ENCODE measurements around the gene SLC35B3.
"Not testable (repeated sequence)": the region's sequence is repeated elsewhere in the genome, so short reads cannot be mapped to it uniquely, and the experiment has no call there.

The SLC35B3 gene

DNA sequence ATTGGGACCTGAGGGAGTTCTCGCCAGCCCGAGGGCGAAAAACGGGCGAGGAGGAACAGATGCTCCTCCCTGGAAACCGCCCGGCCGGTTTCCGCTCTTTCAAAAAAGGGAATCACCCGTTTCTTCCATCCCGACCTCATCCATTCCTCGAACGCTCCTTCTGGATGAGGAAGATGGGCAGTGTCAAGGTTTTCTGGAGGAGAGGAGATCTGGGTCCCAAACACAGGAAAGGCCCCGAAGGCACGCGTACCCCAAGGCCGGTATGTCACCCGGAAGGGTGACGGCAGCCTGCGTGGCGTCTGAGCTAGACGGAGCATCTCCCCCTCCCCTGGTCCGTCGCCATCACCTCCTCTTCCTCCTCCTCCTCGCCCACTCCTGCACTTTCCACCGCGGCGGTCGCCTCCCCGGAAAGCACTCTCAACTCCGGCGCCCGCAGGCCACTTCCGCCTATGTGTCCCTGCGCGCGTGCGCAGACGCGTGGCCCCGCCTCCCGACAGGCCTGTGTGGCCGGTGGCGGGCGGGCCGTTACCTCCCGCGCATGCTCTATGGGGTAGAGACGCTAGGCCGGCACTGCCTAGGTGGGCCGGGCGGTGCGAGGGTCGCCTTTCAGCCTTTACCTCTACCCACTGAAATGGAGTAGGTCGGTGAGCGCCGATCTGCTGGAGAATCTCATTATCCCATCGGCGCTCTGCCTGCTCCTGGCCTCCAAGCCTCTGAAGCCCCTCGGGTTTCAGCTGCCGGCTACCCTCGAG lies at the start of gene SLC35B3:
Gene SLC35B3 (minus strand): TSS at position 453 of the 752 bp plus-strand sequence.
- DNase-seq (ENCODE audit: low spot score) = peak; percentile 59

DNA sequence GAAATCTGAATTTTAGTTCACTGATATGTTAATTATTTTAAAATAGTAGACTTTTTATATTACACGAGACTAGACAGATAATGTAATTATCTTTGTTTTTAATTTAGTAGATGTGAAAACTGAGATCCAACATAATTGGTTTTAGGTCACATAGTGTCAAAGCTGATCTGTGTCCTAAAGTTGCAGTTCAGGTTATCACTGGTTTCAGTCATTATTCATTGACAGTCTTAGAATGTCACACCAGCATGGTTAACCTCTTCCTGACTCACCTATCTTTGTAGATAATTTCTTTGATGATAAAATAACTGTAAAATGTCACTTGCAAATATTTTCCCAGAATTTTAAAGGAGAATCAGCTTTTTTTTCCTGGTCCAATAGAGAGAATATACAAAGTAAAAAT lies 48.3 kb upstream of the SLC35B3 start:
- DNase-seq (ENCODE audit: low spot score) = no peak

DNA sequence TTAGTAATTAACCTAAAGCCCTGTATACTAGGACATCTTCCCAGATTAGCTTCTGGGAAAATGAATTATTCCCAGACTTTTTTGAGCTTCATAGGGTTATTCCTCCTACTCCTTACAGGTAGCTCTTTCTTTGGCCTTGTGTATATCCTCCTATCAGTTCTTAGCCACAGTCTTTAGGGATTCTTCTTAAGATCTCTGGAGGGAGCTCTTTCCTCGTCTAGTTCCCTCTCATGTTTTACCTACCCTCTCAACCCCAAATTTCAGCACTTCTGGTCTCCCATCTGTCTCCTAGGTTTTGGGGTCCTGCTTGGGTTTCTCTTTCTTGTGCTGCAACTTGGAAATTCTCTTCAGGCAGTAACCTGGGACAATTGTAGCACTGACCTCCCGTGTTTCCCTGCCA lies 46.4 kb upstream of the SLC35B3 start:
- DNase-seq (ENCODE audit: low spot score) = no peak

DNA sequence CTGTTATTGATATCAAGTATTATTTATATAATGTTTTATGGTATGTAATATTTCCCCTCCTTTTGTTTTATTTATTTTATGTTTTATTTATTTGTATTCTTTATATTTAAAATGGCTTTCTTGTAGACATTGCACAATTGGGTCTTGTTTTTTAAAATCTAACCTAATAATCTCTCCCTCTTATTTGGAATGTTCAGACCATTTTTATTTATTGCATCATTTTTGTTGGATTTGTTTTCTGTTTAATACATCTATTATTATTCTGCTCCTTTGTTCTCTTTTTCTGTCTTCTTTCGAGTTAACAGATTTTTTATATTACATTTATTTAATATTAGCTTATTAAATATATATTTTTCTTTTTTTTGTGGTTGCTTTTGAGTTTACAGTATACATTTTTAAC lies 43.1 kb upstream of the SLC35B3 start:
- no peak for DNase-seq (ENCODE audit: low spot score)

DNA sequence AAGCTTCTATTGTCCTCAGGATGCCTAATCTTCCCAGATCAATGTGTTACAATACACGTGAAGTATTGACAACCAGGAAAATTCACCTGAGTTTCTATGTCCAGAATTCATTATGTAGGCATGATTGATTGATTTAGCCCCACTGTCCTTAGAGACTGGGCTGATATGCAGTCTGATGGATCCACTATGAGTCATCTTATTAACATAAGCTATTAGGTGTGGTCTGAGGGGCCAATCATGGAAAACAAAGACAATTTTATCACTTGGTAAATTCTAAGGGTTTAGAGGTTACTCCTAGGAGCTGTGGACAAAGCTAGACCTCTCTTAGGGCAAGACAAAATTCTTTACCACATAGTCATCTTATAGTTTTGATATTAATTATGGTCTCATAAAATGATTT lies 41.3 kb upstream of the SLC35B3 start:
- no peak for DNase-seq (ENCODE audit: low spot score)

DNA sequence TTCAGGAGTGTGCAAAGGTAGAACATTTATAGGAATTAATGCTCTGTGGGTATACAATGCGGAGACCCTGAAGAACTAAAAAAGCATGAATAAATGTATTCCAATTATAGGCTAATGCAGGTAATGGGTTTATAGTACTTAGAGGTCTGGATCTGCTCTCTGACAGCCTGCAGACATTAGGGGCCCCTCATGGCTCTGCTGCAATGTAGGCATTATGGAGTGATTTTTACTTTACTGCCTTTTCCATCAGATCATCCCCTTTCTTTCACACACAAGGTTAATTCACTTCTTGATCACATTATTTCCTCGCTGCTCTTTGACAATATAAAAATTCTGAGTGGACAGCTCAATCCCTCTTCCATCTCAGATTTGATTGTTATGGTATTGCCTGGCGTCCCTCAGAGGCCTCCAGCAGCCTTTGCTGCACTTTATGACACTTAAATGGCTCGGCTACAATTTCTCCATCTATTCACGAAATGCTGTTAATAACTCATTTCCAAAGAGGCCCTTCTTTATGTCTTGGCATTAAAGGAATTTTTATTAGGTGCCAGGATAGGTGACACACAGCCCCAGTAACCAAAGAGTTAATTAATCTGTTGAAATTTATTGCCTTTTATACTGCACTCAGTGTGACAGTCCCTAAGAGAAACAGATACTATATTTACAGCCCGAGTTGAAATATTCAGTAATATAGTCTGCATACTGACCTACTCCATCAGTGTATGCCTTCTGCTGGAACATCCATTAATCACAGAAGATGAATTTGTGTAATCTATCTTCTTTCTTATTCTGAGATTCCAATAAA lies 33.4 kb upstream of the SLC35B3 start:
- DNase-seq (ENCODE audit: low spot score) = no peak

DNA sequence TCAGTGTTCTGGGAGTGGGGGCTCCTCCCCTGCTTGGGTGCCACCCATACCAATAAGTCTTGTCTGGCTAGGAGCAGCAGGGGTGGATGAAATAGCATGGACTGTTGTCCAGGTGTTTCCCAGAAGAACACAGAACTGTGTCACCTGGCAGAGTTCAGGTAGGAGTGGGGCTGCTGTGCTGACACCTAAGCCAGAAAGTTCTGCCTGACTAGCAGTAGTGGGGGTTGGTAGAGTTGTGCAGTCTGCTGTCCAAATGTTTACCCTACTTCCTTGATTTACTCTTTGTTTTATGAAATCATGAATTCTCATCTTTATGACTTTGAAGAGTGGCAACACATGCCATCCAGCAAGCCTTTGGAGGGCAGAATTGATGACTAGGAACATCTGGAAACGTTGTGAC lies 27.3 kb upstream of the SLC35B3 start:
- DNase-seq (ENCODE audit: low spot score) = no peak

DNA sequence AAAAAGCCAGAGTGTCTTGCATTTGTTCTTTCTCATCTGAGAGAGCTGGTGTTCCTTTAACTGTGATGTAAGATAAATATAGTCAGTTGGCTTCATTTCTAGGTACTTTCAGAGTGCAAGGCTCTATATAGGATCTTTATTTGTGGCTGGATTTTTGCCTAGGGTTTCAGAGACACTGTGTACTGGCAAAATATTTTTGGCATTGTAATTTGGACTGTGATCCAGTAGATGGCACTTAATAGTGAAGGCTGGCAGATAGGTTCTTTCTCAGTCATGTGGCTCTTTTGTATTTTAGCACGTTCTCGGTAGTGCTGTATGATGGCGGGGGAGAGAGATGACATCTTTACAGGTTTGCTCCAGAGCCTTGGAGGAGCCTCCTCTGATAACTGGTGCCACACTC lies 26.8 kb upstream of the SLC35B3 start:
- DNase-seq (ENCODE audit: low spot score) = no peak

DNA sequence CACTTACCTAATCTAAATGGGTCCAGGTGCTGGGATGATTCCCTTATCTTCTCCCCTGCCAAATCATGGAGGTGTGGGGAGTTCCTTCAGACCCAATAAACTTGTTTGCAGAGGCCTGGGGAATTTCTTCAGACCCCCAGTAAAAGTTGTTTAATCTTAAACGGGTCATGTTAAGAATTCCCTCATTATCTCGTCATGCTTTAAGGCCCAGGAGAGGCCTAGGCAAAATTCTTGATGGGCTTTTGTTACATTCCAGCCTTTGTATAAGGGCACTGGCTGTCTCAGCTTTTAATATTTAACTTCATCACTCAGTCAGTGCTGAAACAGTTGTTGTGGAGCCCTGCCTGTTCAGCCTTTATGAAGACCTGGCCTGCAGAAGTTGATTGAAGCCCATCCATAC lies 11.0 kb upstream of the SLC35B3 start:
- DNase-seq (ENCODE audit: low spot score) = no peak

DNA sequence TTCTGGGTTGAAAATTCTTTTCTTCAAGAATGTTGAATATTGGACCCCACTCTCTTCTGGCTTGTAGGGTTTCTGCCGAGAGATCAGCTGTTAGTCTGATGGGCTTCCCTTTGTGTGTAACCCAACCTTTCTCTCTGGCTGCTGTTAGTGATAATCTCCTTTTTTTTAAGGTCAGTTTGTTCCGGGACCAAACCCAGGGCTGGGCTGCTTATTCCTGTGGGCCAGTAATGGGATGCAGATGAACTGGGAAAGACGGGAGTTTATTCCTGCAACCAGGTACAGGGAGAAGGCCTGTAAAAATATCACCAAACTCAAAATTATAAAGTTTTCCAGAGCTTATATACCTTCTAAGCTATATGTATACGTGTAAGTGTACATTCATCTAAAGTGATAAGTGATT lies 10.6 kb upstream of the SLC35B3 start:
- DNase-seq (ENCODE audit: low spot score) = not testable (repeated sequence)

DNA sequence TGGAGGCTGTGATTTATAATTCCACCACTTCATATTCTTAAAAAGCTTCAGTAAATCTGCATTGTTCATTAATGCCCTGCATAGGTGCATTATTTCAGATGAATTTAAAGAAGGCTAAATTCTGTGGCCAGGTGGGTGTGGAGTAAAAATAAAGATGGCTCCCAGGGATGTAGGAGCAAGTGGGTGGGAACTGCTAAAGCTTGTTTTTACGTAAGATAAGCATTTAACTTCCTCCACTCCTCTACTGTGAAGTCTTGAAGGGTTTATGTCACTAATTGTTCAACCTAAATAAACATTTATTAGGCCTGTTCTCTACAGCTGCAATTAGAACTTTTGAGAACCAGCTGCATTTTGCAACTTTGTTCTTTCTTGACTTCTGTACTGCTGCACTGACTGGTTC lies 6.8 kb upstream of the SLC35B3 start:
- no peak for DNase-seq (ENCODE audit: low spot score)

DNA sequence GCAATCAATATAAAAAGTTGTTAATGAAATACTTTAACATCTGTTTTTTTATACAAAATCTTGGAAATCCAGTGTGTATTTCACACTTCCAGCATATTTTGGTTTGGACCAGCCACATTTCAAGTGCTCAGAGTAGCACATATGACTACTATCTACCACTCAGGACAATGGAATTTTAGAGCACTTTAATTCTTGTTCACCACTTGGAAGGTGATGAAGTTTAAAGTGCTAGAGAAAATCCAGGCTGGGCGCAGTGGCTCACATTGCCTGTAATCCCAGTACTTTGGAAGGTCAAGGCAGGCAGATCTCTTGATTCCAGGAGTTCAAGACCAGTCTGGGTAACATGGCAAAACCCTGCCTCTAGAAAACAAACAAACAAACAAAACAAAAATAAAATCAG lies 6.1 kb upstream of the SLC35B3 start:
- DNase-seq (ENCODE audit: low spot score) = no peak

DNA sequence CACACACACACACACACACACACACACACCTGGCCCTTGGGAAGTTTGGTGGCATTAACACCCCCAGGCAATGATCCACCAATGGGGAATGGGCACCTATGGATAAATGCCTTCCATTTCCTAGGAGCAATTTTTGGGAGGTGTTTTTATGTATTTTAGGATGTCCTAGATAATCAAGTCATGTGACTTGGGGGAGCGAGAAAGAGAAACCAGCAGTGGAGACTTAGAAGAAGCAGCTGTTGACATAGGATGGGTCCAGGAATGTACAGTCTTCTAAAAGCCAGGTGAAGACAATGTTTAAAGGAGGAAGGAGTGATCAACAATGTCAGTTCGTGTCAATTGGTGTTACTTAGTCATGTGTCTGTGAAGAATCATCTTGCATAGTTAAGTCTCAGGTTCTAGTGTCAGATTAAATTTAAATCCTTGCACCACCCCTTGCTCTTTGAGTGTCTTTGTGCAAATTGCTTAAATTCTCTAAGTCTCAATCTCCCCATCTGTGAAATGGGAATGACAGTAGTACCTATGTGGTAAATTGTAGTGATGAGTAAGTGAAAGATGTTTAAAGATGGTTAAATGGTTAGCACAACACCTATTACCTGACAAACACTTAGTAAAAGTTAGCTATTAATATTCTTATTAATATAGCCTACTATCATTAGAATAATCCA lies 4.4 kb upstream of the SLC35B3 start:
- DNase-seq (ENCODE audit: low spot score) = no peak

DNA sequence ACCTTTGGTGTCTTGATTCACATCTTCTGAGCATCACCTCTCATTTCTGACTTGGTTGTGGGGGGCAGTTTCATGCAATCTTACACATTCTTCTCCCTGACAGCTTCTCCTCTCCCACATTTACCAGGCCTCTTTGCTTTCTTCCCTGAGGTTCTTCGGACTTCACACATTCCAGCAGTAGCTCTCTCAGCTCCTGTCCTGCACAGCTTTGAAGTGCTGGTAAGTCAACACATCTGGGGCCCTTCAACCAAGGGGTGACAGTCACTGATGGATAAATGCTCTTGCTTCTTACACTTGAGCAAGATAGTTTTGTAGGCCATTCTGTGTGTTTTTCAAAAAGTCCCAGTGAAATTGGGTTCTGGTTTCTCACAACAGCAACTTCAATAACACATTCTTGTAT lies 2.5 kb upstream of the SLC35B3 start:
- DNase-seq (ENCODE audit: low spot score) = no peak

DNA sequence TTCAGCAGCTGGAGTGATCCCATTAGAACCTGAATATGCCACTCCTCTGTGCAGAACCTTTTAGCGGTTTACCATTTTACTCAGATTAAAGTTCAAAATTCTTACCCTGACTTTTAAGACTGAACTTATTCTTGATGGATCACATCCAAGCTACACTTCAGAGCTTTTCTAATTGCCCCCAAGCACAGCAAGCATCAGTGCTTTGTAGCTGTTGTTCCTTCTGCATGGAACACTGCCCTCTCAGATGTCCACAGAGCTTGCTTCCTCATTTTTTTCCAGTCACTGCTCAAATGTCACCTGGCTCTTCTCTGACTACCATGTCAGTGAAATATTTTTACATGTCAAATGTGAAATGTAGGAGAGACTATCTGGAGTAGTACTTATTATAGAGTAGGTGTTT lies 1.6 kb upstream of the SLC35B3 start:
- DNase-seq (ENCODE audit: low spot score) = no peak

DNA sequence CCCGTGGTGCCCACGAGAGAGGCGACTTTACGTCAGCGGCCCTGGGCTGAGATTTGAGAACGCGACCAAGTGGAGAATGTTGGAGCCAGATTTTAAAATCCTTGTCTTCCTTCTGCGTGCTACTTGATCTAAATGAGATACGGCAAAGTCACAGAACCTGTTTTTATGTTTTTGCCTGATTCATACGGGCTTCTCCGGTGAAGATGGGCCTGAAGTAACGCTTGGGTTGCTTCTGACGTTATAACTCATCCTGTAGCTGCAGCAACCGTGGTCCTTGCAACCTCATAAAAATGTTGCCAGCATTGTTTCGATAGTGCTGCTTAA lies 462 bp upstream of the SLC35B3 start:
- no peak for DNase-seq (ENCODE audit: low spot score)

DNA sequence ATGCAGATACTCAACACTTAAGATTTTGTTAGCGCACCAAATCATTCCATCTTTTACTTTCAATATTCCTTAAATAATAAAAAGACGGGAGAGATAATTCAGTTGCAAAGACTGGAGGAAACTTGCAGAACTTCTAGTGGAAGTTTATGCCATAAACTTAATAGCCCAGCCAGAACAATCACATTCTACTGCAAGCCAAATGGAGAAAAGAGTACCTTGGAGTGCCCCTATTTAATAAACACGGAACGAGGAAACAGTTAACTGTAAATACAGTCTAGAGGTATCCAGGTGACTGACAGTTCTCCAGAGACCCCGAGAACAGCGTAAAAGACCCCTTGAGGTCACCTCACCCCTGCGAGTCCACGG lies 635 bp downstream of the SLC35B3 start:
- DNase-seq (ENCODE audit: low spot score) = no peak

DNA sequence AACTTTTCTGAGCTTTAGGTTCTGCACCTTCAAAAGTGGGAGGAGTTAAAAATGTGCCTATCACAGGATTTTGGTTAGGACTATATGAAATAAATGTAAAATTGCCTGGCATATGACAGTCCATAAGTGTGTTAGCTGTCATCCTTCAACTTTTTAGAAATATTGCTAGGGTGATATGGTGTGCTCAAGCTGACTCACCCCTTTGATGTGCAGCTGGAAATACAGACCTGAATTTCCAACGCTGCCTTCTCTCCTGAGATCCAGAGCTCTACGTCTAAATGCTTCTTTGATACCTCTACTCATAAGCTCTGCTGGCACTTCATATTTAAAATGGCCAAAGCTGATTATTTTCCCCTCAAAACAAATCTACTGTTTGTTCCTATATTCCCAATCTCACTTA lies 2.7 kb downstream of the SLC35B3 start:
- no peak for DNase-seq (ENCODE audit: low spot score)

DNA sequence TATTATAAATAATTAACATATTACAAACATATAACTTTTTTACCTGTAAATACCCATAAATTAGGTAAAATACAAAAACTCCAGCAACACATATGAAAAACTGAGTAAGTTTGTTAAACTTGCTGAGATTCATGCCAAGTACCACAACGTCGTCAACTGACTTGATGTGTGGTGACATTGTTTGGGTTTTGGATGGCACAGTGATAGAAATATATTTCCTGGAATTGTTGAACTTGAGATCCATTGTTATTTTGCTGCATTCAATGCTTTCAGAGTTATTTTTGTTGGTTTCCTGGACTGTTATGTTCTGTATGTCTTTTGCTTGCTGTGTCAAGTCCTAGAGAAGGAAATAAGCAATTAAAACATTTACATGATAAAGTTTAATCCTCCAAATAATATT lies 5.5 kb downstream of the SLC35B3 start:
- DNase-seq (ENCODE audit: low spot score) = no peak

DNA sequence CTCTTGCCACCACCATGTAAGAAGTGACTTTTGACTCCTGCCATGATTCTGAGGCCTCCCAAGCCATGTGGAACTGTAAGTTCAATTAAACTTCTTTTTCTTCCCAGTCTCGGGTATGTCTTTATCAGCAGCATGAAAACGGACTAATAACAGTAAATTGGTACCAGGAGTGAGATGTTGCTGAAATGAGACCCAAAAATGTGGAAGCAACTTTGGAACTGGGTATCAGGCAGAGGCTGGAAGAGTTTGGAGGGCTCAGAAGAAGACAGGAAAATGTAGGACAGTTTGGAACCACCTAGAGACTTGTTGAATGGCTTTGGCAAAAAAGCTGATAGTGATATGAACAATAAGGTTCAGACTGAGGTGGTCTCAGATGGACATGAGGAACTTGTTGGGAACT lies 8.8 kb downstream of the SLC35B3 start:
- DNase-seq (ENCODE audit: low spot score) = not testable (repeated sequence)

DNA sequence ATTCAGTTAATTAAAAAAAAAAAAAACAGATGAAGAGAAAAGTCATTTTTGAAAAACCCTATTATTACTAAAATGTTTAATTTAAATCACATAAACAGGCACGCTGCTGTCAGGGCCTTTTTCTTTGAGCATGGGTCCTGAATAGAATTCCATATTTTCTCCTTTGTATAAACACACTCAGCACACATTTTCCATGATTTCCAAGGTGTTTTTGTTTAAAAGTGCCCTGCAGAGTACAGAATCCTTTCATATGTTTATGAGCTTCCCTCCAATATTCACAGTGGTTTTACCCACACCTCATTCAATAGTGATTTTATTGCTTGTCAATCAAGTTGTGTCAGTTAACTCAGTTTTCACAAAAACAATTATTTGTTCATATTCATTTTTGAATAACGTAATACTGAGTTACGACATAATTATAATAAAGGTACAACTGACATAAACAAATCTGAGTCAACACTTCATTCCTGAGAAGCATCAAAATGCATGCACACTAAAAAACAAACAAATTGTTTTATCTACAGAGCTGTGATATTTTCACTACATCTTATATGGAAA lies 15.2 kb downstream of the SLC35B3 start:
- no peak for DNase-seq (ENCODE audit: low spot score)

DNA sequence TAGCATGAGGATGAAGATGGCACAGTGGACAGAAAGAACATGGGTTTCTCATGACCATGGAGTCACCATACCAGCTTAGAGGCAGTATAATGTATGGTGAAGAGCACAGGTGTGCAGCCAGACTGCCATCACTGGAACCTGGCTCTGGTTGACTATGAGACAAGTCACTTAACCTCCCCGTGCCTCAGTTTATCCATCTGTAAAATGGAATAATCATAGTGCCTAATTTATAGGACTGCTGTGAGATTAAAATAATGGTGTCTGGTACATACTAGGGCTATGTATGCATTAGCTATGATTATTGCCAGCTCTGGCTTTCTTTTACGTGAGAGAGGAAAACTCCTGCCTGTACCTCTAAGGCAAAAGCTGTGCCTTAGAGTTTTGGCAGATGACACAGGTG lies 19.4 kb downstream of the SLC35B3 start:
- no peak for DNase-seq (ENCODE audit: low spot score)

DNA sequence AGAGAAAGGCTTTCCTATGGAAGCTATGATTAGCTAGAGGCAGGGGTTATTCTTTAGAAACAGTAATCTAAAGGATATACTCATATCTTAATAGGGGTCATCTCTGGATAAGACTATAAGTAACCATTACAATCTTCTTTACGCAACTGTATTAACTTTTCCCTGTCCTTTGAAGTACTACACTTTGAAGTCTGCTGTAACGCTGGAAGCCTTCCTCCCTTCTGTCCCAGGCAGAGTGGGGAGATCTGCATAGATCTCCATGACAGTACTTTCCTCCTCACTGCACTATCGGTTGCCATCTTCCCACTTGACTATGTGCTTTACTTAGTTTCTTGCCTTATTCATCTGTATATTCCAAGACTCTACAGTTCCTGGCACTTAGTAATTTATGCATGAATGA lies 20.1 kb downstream of the SLC35B3 start:
- no peak for DNase-seq (ENCODE audit: low spot score)

Measured in HuH-7.5 (cell line).